ENCODE data around the gene COX8A. TPM values are rescaled to one million over a fixed set of nuclear protein-coding genes. Genes with fewer than 3 reads are reported as not detected.

COX8A gene
- total and polyA plus RNA-seq, 9 of the 15 experiments (the other 6 are each of a cell fraction or from before 2014, with no cell fraction given): 274 to 1,206 (median 526) TPM

GRCh38 chr11:64013141-64013896 is 38.9 kb downstream of the COX8A start (continued):
- TF ChIP-seq JUND (IDR thresholded peaks at IDR 0.05; ENCODE audit: borderline replicate concordance, low read depth, low read length) (no peak), JUND (tag; IDR thresholded peaks at IDR 0.05; ENCODE audit: borderline replicate concordance, low read depth, low read length) (no peak), ETV5 (CRISPR knock-in tag; IDR thresholded peaks at IDR 0.05; ENCODE audit: low read depth) (no peak), IRF2 (CRISPR knock-in tag; IDR thresholded peaks at IDR 0.05) (no peak), RBM17 (IDR thresholded peaks at IDR 0.05; ENCODE audit: borderline replicate concordance, low read depth, low read length) (no peak), CREBBP (IDR thresholded peaks at IDR 0.05; ENCODE audit: low read depth, low read length) (no peak), GTF2B (IDR thresholded peaks at IDR 0.05; ENCODE audit: extremely low read depth, insufficient read length) (no peak)

DNA sequence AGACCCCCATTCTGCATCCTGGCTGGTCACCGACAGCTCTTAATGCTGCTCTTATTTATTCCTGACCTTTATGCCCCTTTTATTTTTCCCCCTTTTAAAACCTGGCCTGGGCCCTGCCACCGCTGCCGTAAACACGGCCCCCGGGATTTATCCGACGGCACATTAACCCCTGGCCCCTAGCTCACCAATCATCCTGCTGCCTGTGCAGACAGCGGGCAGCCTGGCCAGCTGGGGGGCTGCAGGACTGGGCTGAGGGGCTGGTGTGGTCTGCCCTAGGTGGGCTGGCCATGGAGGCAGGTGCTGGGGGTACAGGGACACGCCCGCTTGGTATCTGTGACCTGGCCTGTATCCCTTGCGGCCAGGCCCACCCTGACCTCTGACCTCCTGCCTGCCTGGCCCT is 39.9 kb downstream of the COX8A start:
- DNase-seq (ENCODE audit: extremely low read depth in 1 of 4, low spot score in 3 of 4): no peak
- in situ Hi-C loops (cut with MboI): no loop called here
- Histone ChIP-seq H3K9me1 (ENCODE audit: control insufficient read depth, insufficient read depth, low read length) (no peaks in the 10 kb centered on the region), H2AFZ (ENCODE audit: low read depth, low read length) (no peak overlapping the region), H4K20me1 (replicated peaks; ENCODE audit: control insufficient read depth, insufficient read depth, low read length) (peaks cover 36% of the 10 kb centered on the region), H3K9me3 (replicated peaks; ENCODE audit: control insufficient read depth, insufficient read depth, low read depth, low read length) (no peaks in the 10 kb centered on the region; the same call in 1 of the 2 replicates), H3K27me3 (ENCODE audit: control insufficient read depth in 2 of 2, insufficient read depth in 2 of 2, low read length in 2 of 2) (no peaks in the 10 kb centered on the region), H3K27ac (ENCODE audit: extremely low read depth, low read depth, low read length) (no peak overlapping the region), H3K9ac (ENCODE audit: insufficient read depth in 1 of 2, low read depth in 2 of 2, low read length in 2 of 2) (no peak overlapping the region), H3K79me2 (ENCODE audit: control insufficient read depth, insufficient read depth, low read length) (no peaks in the 10 kb centered on the region), H3K36me3 (ENCODE audit: control insufficient read depth, insufficient read depth, low read length) (no peaks in the 10 kb centered on the region), H3K4me1 (replicated peaks in 1 of 2; ENCODE audit: control insufficient read depth in 2 of 2, insufficient read depth in 2 of 2, low read length in 2 of 2) (peaks cover 0 to 46% of the 10 kb centered on the region in 2 experiments; a peak in 2 of 5 replicates), H3K4me3 (no peak overlapping the region), H3K4me2 (ENCODE audit: insufficient read depth, low read length) (no peak overlapping the region)
- intact Hi-C loops (cut with micrococcal nuclease): no loop called here
- ChIA-PET CTCF (ENCODE audit: low intra/inter-chr PET ratio) (no interaction called here), POLR2A (interaction anchor here (0.5 to 0.8 kb wide), 3 partner anchors 9 to 504 kb away, joined by 3 to 4 read pairs (median 3); no protein-coding TSS in a partner anchor)
- ATAC-seq: no peak
- no peak for FAIRE-seq
- 51% methylated on average over 10 of the region's 11 CpGs for WGBS (ENCODE audit: insufficient coverage, low coverage, missing lambda C conversion rate)
- no TSS peak for BruUV-seq (replicated peaks)
- TF ChIP-seq DDX20 (tag; IDR thresholded peaks at IDR 0.05; ENCODE audit: low read depth) (no peak), ETS1 (conservative IDR thresholded peaks at IDR 0.05; ENCODE audit: control insufficient read depth, low read depth, low read length) (no peak), COPS2 (conservative IDR thresholded peaks at IDR 0.05) (no peak), NR2F6 (CRISPR knock-in tag; IDR thresholded peaks at IDR 0.05) (no peak), ETV5 (CRISPR knock-in tag; IDR thresholded peaks at IDR 0.05; ENCODE audit: low read depth) (no peak), FOXA1 (IDR thresholded peaks at IDR 0.05; ENCODE audit: borderline replicate concordance) (no peak), ARID3B (CRISPR knock-in tag; IDR thresholded peaks at IDR 0.05; ENCODE audit: borderline replicate concordance) (no peak), ZNF197 (CRISPR knock-in tag; IDR thresholded peaks at IDR 0.05; ENCODE audit: low read depth) (no peak), DIDO1 (tag; IDR thresholded peaks at IDR 0.05; ENCODE audit: low read depth) (no peak)
- TF ChIP-seq, protein P1, sequence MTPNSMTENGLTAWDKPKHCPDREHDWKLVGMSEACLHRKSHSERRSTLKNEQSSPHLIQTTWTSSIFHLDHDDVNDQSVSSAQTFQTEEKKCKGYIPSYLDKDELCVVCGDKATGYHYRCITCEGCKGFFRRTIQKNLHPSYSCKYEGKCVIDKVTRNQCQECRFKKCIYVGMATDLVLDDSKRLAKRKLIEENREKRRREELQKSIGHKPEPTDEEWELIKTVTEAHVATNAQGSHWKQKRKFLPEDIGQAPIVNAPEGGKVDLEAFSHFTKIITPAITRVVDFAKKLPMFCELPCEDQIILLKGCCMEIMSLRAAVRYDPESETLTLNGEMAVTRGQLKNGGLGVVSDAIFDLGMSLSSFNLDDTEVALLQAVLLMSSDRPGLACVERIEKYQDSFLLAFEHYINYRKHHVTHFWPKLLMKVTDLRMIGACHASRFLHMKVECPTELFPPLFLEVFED (CRISPR knock-in tag; conservative IDR thresholded peaks at IDR 0.05): no peak

Measured in K562 (cell line).